ENCODE measurements around the gene KCND1.

Gene KCND1

DNA sequence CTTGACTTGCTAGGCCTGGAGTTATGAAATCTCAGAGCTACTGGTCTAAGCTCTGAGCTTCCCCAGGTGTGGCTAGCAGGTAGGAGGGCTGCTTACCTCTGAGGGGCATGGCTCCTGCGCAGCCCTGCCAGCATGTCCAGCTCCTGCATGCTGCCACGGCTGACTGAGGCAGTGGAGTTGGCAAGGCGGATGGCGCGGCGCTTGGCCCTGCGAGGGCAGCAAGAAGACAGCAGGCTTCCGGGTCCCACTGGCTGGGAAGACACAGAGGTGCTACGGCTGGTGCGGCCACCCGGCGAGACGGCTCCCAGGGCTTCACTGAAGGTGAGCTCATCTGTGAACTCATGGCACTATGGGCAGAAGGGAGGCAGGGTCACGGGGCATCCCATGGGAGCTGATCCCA, 5.7 kb downstream of the KCND1 start (continued):
- TF ChIP-seq, protein P1, sequence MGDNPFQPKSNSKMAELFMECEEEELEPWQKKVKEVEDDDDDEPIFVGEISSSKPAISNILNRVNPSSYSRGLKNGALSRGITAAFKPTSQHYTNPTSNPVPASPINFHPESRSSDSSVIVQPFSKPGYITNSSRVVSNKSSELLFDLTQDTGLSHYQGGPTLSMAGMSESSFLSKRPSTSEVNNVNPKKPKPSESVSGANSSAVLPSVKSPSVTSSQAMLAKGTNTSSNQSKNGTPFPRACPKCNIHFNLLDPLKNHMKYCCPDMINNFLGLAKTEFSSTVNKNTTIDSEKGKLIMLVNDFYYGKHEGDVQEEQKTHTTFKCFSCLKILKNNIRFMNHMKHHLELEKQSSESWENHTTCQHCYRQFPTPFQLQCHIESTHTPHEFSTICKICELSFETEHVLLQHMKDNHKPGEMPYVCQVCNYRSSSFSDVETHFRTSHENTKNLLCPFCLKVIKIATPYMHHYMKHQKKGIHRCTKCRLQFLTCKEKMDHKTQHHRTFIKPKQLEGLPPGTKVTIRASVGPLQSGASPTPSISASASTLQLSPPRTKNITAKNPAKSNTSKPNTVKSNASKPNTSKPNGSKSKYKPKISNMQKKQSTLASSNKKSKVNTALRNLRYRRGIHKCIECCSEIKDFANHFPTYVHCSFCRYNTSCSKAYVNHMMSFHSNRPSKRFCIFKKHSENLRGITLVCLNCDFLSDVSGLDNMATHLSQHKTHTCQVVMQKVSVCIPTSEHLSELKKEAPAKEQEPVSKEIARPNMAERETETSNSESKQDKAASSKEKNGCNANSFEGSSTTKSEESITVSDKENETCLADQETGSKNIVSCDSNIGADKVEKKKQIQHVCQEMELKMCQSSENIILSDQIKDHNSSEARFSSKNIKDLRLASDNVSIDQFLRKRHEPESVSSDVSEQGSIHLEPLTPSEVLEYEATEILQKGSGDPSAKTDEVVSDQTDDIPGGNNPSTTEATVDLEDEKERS (tag by site-specific recombination; IDR thresholded peaks at IDR 0.05) = no peak
- no peak for TF ChIP-seq ZFP3 (tag by site-specific recombination; IDR thresholded peaks at IDR 0.05; ENCODE audit: low read depth)
- TF ChIP-seq SCRT1 (tag by site-specific recombination; IDR thresholded peaks at IDR 0.05; ENCODE audit: borderline replicate concordance) = no peak
- TF ChIP-seq ZNF354C (tag by site-specific recombination; IDR thresholded peaks at IDR 0.05; ENCODE audit: borderline replicate concordance, low read depth) = no peak
- no peak for TF ChIP-seq ZNF311 (tag by site-specific recombination; IDR thresholded peaks at IDR 0.05; ENCODE audit: borderline replicate concordance)
- no peak for TF ChIP-seq ZNF629 (tag by site-specific recombination; IDR thresholded peaks at IDR 0.05)
- TF ChIP-seq, protein P2, sequence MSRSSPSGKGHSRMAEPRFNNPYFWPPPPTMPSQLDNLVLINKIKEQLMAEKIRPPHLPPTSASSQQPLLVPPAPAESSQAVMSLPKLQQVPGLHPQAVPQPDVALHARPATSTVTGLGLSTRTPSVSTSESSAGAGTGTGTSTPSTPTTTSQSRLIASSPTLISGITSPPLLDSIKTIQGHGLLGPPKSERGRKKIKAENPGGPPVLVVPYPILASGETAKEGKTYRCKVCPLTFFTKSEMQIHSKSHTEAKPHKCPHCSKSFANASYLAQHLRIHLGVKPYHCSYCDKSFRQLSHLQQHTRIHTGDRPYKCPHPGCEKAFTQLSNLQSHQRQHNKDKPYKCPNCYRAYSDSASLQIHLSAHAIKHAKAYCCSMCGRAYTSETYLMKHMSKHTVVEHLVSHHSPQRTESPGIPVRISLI (tag by site-specific recombination; IDR thresholded peaks at IDR 0.05) = no peak
- TF ChIP-seq RBAK (tag by site-specific recombination; IDR thresholded peaks at IDR 0.05) = no peak
- no peak for TF ChIP-seq KLF1 (tag by site-specific recombination; IDR thresholded peaks at IDR 0.05)
- no peak for TF ChIP-seq ZBTB7A (tag by site-specific recombination; IDR thresholded peaks at IDR 0.05; ENCODE audit: low read depth)
- TF ChIP-seq ZNF19 (tag by site-specific recombination; IDR thresholded peaks at IDR 0.05; ENCODE audit: low read depth) = no peak
- TF ChIP-seq, protein P3, sequence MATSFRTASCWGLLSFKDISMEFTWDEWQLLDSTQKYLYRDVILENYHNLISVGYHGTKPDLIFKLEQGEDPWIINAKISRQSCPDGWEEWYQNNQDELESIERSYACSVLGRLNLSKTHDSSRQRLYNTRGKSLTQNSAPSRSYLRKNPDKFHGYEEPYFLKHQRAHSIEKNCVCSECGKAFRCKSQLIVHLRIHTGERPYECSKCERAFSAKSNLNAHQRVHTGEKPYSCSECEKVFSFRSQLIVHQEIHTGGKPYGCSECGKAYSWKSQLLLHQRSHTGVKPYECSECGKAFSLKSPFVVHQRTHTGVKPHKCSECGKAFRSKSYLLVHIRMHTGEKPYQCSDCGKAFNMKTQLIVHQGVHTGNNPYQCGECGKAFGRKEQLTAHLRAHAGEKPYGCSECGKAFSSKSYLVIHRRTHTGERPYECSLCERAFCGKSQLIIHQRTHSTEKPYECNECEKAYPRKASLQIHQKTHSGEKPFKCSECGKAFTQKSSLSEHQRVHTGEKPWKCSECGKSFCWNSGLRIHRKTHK (tag by site-specific recombination; IDR thresholded peaks at IDR 0.05) = no peak
- TF ChIP-seq, protein P4, sequence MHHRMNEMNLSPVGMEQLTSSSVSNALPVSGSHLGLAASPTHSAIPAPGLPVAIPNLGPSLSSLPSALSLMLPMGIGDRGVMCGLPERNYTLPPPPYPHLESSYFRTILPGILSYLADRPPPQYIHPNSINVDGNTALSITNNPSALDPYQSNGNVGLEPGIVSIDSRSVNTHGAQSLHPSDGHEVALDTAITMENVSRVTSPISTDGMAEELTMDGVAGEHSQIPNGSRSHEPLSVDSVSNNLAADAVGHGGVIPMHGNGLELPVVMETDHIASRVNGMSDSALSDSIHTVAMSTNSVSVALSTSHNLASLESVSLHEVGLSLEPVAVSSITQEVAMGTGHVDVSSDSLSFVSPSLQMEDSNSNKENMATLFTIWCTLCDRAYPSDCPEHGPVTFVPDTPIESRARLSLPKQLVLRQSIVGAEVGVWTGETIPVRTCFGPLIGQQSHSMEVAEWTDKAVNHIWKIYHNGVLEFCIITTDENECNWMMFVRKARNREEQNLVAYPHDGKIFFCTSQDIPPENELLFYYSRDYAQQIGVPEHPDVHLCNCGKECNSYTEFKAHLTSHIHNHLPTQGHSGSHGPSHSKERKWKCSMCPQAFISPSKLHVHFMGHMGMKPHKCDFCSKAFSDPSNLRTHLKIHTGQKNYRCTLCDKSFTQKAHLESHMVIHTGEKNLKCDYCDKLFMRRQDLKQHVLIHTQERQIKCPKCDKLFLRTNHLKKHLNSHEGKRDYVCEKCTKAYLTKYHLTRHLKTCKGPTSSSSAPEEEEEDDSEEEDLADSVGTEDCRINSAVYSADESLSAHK (tag by site-specific recombination; IDR thresholded peaks at IDR 0.05) = no peak

DNA sequence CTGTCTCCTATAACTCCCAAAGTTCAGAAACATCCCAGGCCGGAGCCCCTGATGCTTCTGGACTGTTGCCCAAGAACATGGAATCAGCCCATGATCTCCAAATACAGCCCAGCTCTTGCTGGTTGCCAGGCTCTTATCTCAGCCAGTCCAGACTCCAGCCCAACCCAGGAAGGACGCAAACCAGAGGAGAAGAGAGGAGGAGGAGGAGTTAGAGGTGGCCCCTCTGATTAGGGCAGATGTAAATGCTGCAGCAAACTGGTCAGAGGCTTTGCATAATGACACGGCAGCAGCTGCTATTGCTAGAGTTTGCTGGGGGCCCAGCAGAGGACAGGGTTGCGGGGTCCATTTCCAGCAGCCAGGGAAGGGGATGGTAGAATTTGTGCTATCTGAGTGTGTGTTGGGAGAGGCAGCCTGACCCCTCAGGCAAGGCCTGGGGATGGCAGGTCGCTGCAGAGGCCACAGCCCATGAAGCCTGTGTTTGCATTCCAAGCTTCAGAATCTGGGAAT, 10.0 kb downstream of the KCND1 start:
- H3K27ac ChIP-seq (ENCODE audit: extremely low read depth, low read depth, low read length) = no peak overlapping the region
- ChIA-PET POLR2A (interaction anchor here (1.0 kb wide), 1 partner anchor 10 kb away, joined by 4 read pairs; the partner anchor contains the start of gene KCND1), CTCF (interaction anchor here (1.7 kb wide), 1 partner anchor 10 kb away, joined by 7 read pairs; the partner anchor contains the start of gene KCND1)
- H3K4me1 ChIP-seq (ENCODE audit: control insufficient read depth, insufficient read depth, low read length) = no peaks in the 10 kb centered on the region
- no peaks in the 10 kb centered on the region for H3K36me3 ChIP-seq (ENCODE audit: control insufficient read depth in 2 of 2, insufficient read depth in 1 of 2, low read length in 2 of 2)
- no peaks in the 10 kb centered on the region for H3K9me3 ChIP-seq (ENCODE audit: control insufficient read depth, insufficient read depth, low read depth, low read length)
- H3K4me3 ChIP-seq (ENCODE audit: low read depth, low read length) = no peak overlapping the region
- TF ChIP-seq YY1 (tag by site-specific recombination; IDR thresholded peaks at IDR 0.05) = no peak
- TF ChIP-seq KLF10 (tag by site-specific recombination; IDR thresholded peaks at IDR 0.05) = no peak
- TF ChIP-seq ZNF394 (tag by site-specific recombination; IDR thresholded peaks at IDR 0.05; ENCODE audit: borderline replicate concordance) = no peak
- TF ChIP-seq ZNF157 (tag by site-specific recombination; IDR thresholded peaks at IDR 0.05) = no peak
- no peak for TF ChIP-seq KLF7 (tag by site-specific recombination; IDR thresholded peaks at IDR 0.05; ENCODE audit: borderline replicate concordance)
- TF ChIP-seq ZIC2 (tag by site-specific recombination; IDR thresholded peaks at IDR 0.05) = no peak
- TF ChIP-seq ZNF624 (tag by site-specific recombination; IDR thresholded peaks at IDR 0.05) = no peak
- TF ChIP-seq ZBTB17 (tag by site-specific recombination; IDR thresholded peaks at IDR 0.05) = no peak
- no peak for TF ChIP-seq ZNF596 (tag by site-specific recombination; IDR thresholded peaks at IDR 0.05)
- TF ChIP-seq, protein P5, sequence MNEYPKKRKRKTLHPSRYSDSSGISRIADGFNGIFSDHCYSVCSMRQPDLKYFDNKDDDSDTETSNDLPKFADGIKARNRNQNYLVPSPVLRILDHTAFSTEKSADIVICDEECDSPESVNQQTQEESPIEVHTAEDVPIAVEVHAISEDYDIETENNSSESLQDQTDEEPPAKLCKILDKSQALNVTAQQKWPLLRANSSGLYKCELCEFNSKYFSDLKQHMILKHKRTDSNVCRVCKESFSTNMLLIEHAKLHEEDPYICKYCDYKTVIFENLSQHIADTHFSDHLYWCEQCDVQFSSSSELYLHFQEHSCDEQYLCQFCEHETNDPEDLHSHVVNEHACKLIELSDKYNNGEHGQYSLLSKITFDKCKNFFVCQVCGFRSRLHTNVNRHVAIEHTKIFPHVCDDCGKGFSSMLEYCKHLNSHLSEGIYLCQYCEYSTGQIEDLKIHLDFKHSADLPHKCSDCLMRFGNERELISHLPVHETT (tag by site-specific recombination; IDR thresholded peaks at IDR 0.05) = no peak
- no peak for TF ChIP-seq KLF1 (tag by site-specific recombination; IDR thresholded peaks at IDR 0.05)
- no peak for TF ChIP-seq MYNN (tag by site-specific recombination; IDR thresholded peaks at IDR 0.05; ENCODE audit: borderline replicate concordance)

Data from HEK293 (cell line).